ENCODE measurements around the gene GATD1. TPM values are rescaled to one million over a fixed set of nuclear protein-coding genes. Genes with fewer than 3 reads are reported as not detected.

GATD1 gene
- total RNA-seq, 2 donors from 2014 or later = 39.9 to 84.9 TPM

GRCh38 chr11:824292-824880 is 47.1 kb upstream of the GATD1 start:
- TF ChIP-seq, protein P1, sequence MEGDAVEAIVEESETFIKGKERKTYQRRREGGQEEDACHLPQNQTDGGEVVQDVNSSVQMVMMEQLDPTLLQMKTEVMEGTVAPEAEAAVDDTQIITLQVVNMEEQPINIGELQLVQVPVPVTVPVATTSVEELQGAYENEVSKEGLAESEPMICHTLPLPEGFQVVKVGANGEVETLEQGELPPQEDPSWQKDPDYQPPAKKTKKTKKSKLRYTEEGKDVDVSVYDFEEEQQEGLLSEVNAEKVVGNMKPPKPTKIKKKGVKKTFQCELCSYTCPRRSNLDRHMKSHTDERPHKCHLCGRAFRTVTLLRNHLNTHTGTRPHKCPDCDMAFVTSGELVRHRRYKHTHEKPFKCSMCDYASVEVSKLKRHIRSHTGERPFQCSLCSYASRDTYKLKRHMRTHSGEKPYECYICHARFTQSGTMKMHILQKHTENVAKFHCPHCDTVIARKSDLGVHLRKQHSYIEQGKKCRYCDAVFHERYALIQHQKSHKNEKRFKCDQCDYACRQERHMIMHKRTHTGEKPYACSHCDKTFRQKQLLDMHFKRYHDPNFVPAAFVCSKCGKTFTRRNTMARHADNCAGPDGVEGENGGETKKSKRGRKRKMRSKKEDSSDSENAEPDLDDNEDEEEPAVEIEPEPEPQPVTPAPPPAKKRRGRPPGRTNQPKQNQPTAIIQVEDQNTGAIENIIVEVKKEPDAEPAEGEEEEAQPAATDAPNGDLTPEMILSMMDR (IDR thresholded peaks at IDR 0.05) = no peak
- Histone ChIP-seq H3K4me3 (no peak overlapping the region), H3K27me3 (peaks cover 6% of the 10 kb centered on the region), H3K27ac (peak overlapping the region; percentile 93), H3K36me3 (peaks cover 7% of the 10 kb centered on the region), H3K4me1 (peaks cover 46% of the 10 kb centered on the region), H3K9ac (ENCODE audit: low read depth in 2 of 2, low read length in 2 of 2) (peak overlapping the region; percentile 13 to 84), H3K9me3 (no peaks in the 10 kb centered on the region)
- DNase-seq = peak; percentile 81
- intact Hi-C loops (cut with DNase I) = no loop called here

DNA sequence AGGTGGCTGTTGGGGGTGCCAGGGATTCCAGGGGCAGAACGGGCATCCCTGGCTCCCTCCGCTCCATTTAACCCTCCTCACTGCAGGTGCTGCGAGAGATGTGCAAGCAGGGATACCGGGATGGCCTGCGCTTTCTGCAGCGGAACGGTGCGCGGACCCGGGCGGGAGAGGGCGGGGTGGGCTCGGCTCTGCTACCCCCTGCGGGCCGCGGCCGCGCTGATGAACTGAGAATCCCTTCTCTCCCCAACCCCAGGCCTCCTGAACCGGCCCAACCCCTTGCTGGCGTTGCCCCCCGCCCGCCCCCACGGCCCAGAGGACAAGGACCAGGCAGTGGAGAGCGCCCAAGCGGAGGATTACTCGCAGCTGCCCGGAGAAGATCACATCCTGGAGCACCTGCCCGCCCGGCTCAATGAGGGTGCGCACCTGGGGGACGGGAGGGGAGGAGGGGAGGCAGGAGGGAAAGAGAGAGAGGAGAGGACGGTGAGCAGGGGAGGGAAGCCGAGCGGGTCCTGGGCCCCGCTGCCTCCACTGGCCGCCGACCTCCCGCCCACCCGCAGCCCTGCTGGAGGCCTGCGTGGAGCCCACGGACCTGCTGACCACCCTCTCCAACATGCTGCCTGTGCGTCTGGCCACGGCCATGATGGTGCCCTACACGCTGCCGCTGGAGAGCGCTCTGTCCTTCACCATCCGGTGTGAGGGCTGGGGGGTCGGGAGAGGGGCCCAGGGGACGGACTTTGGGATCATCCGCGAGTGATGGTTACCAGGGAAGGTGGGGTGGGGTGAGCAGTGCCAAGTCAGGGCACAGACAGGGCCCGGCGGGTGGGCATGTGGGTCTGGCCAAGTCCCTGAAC is 46.4 kb upstream of the GATD1 start:
- TF ChIP-seq, protein P1 (IDR thresholded peaks at IDR 0.05) = no peak
- DNase-seq = no peak

DNA sequence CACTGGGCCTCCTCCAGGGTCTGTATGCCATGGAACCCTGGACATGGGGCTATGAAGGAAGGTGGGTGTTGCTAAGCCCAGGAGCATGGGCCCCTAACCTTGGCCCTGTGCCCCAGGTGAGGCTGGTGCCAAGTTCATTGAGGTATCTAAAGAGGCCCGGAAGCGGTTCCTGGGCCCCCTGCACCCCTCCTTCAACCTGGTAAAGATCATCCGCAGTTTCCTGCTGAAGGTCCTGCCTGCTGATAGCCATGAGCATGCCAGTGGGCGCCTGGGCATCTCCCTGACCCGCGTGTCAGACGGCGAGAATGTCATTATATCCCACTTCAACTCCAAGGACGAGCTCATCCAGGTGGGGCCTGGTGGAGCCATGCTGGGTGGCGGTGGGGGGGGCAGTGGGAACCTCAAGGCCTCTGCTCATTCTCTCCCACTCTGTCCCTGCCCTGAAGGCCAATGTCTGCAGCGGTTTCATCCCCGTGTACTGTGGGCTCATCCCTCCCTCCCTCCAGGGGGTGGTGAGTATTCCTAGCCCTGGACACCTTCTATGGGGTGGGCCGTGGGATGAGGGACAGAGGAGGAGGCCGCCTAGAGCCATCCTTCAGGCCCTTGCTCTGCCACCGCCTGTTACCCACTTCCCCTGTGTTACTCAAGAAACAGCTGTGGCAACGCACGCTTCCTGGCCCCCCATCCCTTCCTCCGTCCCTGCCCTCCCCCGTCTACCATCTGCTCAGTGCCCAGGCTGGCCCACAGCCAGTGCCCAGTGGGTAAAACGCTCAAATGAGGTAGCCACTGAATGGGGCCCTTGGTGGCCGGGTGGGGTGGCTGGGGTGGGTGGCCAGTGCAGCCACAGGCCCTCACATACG is 44.5 kb upstream of the GATD1 start:
- Histone ChIP-seq H3K4me1 (peaks cover 43% of the 10 kb centered on the region), H3K27ac (peak overlapping the region; percentile 98), H3K27me3 (no peaks in the 10 kb centered on the region), H3K36me3 (peaks cover 7% of the 10 kb centered on the region), H3K9ac (ENCODE audit: low read depth in 2 of 2, low read length in 2 of 2) (peak overlapping the region; percentile 49 to 93), H3K9me3 (no peaks in the 10 kb centered on the region), H3K4me3 (peak overlapping the region; percentile 70)
- intact Hi-C loops (cut with DNase I) = no loop called here
- TF ChIP-seq, protein P1 (IDR thresholded peaks at IDR 0.05) = no peak
- DNase-seq = no peak

More for the DNA sequence above, 46.4 kb upstream of the GATD1 start:
- Histone ChIP-seq H3K36me3 (peaks cover 7% of the 10 kb centered on the region), H3K9ac (ENCODE audit: low read depth in 2 of 2, low read length in 2 of 2) (peak overlapping the region in 1 of 2 donors; percentile 13), H3K27ac (no peak overlapping the region), H3K27me3 (peaks cover 6% of the 10 kb centered on the region), H3K4me1 (peaks cover 45% of the 10 kb centered on the region), H3K9me3 (no peaks in the 10 kb centered on the region), H3K4me3 (no peak overlapping the region)
- intact Hi-C loops (cut with DNase I) = no loop called here

GRCh38 chr11:820655-821511 is 43.6 kb upstream of the GATD1 start:
- intact Hi-C loops (cut with DNase I) = no loop called here
- DNase-seq = peak; percentile 80
- peaks cover 7% of the 10 kb centered on the region for H3K36me3 ChIP-seq

More at GRCh38 chr11:820655-821511, 43.6 kb upstream of the GATD1 start:
- H3K27me3 ChIP-seq = no peaks in the 10 kb centered on the region
- H3K4me1 ChIP-seq = peaks cover 42% of the 10 kb centered on the region
- TF ChIP-seq, protein P1 (IDR thresholded peaks at IDR 0.05) = no peak
- peak overlapping the region; percentile 83 to 93 for H3K9ac ChIP-seq (ENCODE audit: low read depth in 2 of 2, low read length in 2 of 2)
- H3K9me3 ChIP-seq = no peaks in the 10 kb centered on the region
- peak overlapping the region; percentile 70 for H3K4me3 ChIP-seq
- H3K27ac ChIP-seq = peak overlapping the region; percentile 98

All from colonic mucosa (tissue), 4 donors.